ACC112 (cell line): ENCODE results near the gene ARHGEF11.

Source experiments
- H2AFZ ChIP-seq: fragments of 200-600 bp; sonication (generic); one replicate; pipeline ENCODE4 v1.6.0; 2017; ENCODE audit warnings: antibody characterized with exemption, low read length; ENCODE audit not compliant: unreplicated experiment
- H3K27ac ChIP-seq: fragments of 200-600 bp; sonication (generic); 2 replicates; pipeline ENCODE4 v1.5.1; 2014; ENCODE audit warnings: low read depth, mild to moderate bottlenecking, antibody characterized with exemption, low read length, moderate library complexity
- H3K27me3 ChIP-seq: fragments of 200-600 bp; sonication (generic); 2 replicates; pipeline ENCODE4 v1.6.1; 2014; ENCODE audit warnings: mild to moderate bottlenecking, antibody characterized with exemption, low read length, moderate library complexity, mixed read lengths; ENCODE audit not compliant: insufficient read depth
- H3K36me3 ChIP-seq: fragments of 200-600 bp; sonication (generic); 2 replicates; pipeline ENCODE4 v1.6.1; 2016; ENCODE audit warnings: mild to moderate bottlenecking, antibody characterized with exemption, low read length, moderate library complexity, mixed read lengths; ENCODE audit not compliant: insufficient read depth
- H3K4me1 ChIP-seq: fragments of 200-600 bp; sonication (generic); one replicate; pipeline ENCODE4 v1.6.1; 2016; ENCODE audit warnings: low read length, mixed read lengths; ENCODE audit not compliant: insufficient read depth, unreplicated experiment, control insufficient read depth
- H3K4me3 ChIP-seq: fragments of 200-600 bp; sonication (generic); 2 replicates; pipeline ENCODE4 v1.5.1; 2014; ENCODE audit warnings: mild to moderate bottlenecking, low read depth, low read length
- H3K79me2 ChIP-seq: fragments of 200-600 bp; sonication (generic); one replicate; pipeline ENCODE4 v1.6.0; 2016; ENCODE audit warnings: low read length; ENCODE audit not compliant: control insufficient read depth, unreplicated experiment, insufficient read depth

ARHGEF11 gene

GRCh38 chr1:156926175-156926574 is 119.4 kb downstream of the ARHGEF11 start:
- Histone ChIP-seq H3K27me3 (peaks cover 16% of the 10 kb centered on the region), H3K79me2 (no peaks in the 10 kb centered on the region), H3K36me3 (no peaks in the 10 kb centered on the region), H3K4me3 (no peak overlapping the region), H3K27ac (no peak overlapping the region), H3K4me1 (peaks cover 9% of the 10 kb centered on the region), H2AFZ (no peak overlapping the region)

- Histone ChIP-seq H3K27me3 (peaks cover 19% of the 10 kb centered on the region), H3K4me3 (no peak overlapping the region), H2AFZ (no peak overlapping the region), H3K79me2 (no peaks in the 10 kb centered on the region), H3K27ac (no peak overlapping the region), H3K36me3 (no peaks in the 10 kb centered on the region), H3K4me1 (peaks cover 9% of the 10 kb centered on the region)
Observed at GRCh38 chr1:156925154-156926010, 120.2 kb downstream of the ARHGEF11 start.

GRCh38 chr1:156924478-156925153 is 120.9 kb downstream of the ARHGEF11 start:
- Histone ChIP-seq H3K4me3 (no peak overlapping the region), H2AFZ (no peak overlapping the region), H3K27ac (no peak overlapping the region), H3K79me2 (no peaks in the 10 kb centered on the region), H3K27me3 (peaks cover 19% of the 10 kb centered on the region), H3K4me1 (peaks cover 15% of the 10 kb centered on the region), H3K36me3 (no peaks in the 10 kb centered on the region)

- H3K27me3 ChIP-seq, result peaks cover 19% of the 10 kb centered on the region
- H3K4me3 ChIP-seq, result no peak overlapping the region
Observed at GRCh38 chr1:156923670-156924477, 121.7 kb downstream of the ARHGEF11 start.

GRCh38 chr1:156922986-156923669 is 122.4 kb downstream of the ARHGEF11 start:
- no peak overlapping the region for H3K27ac ChIP-seq
- peaks cover 19% of the 10 kb centered on the region for H3K27me3 ChIP-seq
- no peaks in the 10 kb centered on the region for H3K36me3 ChIP-seq
- H3K79me2 ChIP-seq, result no peaks in the 10 kb centered on the region
- peaks cover 23% of the 10 kb centered on the region for H3K4me1 ChIP-seq
- H2AFZ ChIP-seq, result no peak overlapping the region
- no peak overlapping the region for H3K4me3 ChIP-seq

More at GRCh38 chr1:156923670-156924477, 121.7 kb downstream of the ARHGEF11 start:
- no peak overlapping the region for H2AFZ ChIP-seq
- H3K79me2 ChIP-seq, result no peaks in the 10 kb centered on the region
- no peak overlapping the region for H3K27ac ChIP-seq
- no peaks in the 10 kb centered on the region for H3K36me3 ChIP-seq
- peaks cover 20% of the 10 kb centered on the region for H3K4me1 ChIP-seq

- no peak overlapping the region for H3K4me3 ChIP-seq
- H3K27ac ChIP-seq, result no peak overlapping the region
- peaks cover 19% of the 10 kb centered on the region for H3K27me3 ChIP-seq
- peaks cover 7% of the 10 kb centered on the region for H3K36me3 ChIP-seq
- no peaks in the 10 kb centered on the region for H3K79me2 ChIP-seq
- H3K4me1 ChIP-seq, result peaks cover 20% of the 10 kb centered on the region
- no peak overlapping the region for H2AFZ ChIP-seq
Observed at GRCh38 chr1:156921053-156921529, 124.5 kb downstream of the ARHGEF11 start.

- Histone ChIP-seq H2AFZ (no peak within 1 kb of the TSS), H3K27me3 (peaks cover 19% of the 10 kb centered on the region), H3K36me3 (peaks cover 13% of the 10 kb centered on the region), H3K4me3 (peak within 1 kb of the TSS; percentile 49), H3K4me1 (peaks cover 14% of the 10 kb centered on the region), H3K79me2 (no peaks in the 10 kb centered on the region), H3K27ac (no peak within 1 kb of the TSS)
Observed at GRCh38 chr1:156920233-156921052, 125.1 kb downstream of the ARHGEF11 start, which contains the start of gene LRRC71. LRRC71 (plus strand) TSS chr1:156920632; CDS start chr1:156920804, 172 bp downstream.

- no peak overlapping the region for H2AFZ ChIP-seq
- H3K79me2 ChIP-seq, result no peaks in the 10 kb centered on the region
- H3K27me3 ChIP-seq, result no peaks in the 10 kb centered on the region
- H3K27ac ChIP-seq, result no peak overlapping the region
- peaks cover 24% of the 10 kb centered on the region for H3K4me1 ChIP-seq
- peaks cover 31% of the 10 kb centered on the region for H3K36me3 ChIP-seq
- no peak overlapping the region for H3K4me3 ChIP-seq
Observed at GRCh38 chr1:156914440-156914856, 131.1 kb downstream of the ARHGEF11 start.

GRCh38 chr1:156913809-156914387 is 131.6 kb downstream of the ARHGEF11 start:
- H3K4me1 ChIP-seq, result peaks cover 20% of the 10 kb centered on the region
- H3K27me3 ChIP-seq, result no peaks in the 10 kb centered on the region

More at GRCh38 chr1:156913809-156914387, 131.6 kb downstream of the ARHGEF11 start:
- no peak overlapping the region for H3K27ac ChIP-seq
- peaks cover 31% of the 10 kb centered on the region for H3K36me3 ChIP-seq
- H3K4me3 ChIP-seq, result no peak overlapping the region
- no peaks in the 10 kb centered on the region for H3K79me2 ChIP-seq
- no peak overlapping the region for H2AFZ ChIP-seq
